ENCODE measurements around the gene PRKCH. TPM values are rescaled to one million over a fixed set of nuclear protein-coding genes. Genes with fewer than 3 reads are reported as not detected.

Gene PRKCH
- total and polyA plus RNA-seq, 10 of the 15 experiments (the other 5 are each of a cell fraction or from before 2014, with no cell fraction given) = 10.7 to 140 (median 33.2) TPM

DNA sequence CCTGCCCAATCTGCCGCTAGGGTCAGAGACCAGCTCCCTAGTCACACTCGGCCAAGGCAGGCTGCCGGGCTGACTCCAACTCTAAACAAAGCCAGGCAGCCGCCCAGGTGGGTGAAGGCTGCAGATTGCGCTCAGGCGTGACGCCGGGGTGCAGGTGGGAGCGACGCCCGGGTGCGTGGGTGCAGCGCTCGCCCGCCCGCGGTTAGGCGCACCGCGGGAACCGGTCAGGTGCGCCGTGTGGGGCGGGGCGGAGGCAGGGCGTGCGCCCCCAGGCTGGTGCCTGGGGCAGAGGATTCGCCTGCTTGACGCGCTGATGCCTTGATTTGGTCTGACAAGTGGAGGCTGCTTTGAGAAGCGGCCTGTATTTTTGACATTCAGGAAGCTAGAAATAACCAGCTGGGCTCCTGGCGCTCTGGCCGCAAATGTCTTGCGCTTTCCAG, 247.2 kb downstream of the PRKCH start (continued):
- TF ChIP-seq IKZF2 (IDR thresholded peaks at IDR 0.05) (no peak), MTA2 (IDR thresholded peaks at IDR 0.05; ENCODE audit: low read depth) (no peak), ATF7 (IDR thresholded peaks at IDR 0.05; ENCODE audit: low read depth) (no peak), ZZZ3 (IDR thresholded peaks at IDR 0.05; ENCODE audit: control insufficient read depth, insufficient read length, low read depth) (no peak), TARDBP (IDR thresholded peaks at IDR 0.05; ENCODE audit: borderline replicate concordance) (no peak), ESRRA (IDR thresholded peaks at IDR 0.05; ENCODE audit: low read length) (no peak), EP300 (IDR thresholded peaks at IDR 0.05; ENCODE audit: borderline replicate concordance in 1 of 2, control insufficient read depth in 1 of 2, low read depth in 2 of 2, low read length in 2 of 2) (no peak), MEF2A (IDR thresholded peaks at IDR 0.05; ENCODE audit: insufficient read depth, low read depth, low read length) (0 out of 2 replicates have a peak, but pooled peaks have one; percentile 15), ELK1 (IDR thresholded peaks at IDR 0.05; ENCODE audit: low read depth, low read length) (no peak), CBX3 (IDR thresholded peaks at IDR 0.05; ENCODE audit: borderline replicate concordance, low read depth) (no peak)
- TF ChIP-seq, protein P1, sequence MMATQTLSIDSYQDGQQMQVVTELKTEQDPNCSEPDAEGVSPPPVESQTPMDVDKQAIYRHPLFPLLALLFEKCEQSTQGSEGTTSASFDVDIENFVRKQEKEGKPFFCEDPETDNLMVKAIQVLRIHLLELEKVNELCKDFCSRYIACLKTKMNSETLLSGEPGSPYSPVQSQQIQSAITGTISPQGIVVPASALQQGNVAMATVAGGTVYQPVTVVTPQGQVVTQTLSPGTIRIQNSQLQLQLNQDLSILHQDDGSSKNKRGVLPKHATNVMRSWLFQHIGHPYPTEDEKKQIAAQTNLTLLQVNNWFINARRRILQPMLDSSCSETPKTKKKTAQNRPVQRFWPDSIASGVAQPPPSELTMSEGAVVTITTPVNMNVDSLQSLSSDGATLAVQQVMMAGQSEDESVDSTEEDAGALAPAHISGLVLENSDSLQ (IDR thresholded peaks at IDR 0.05) = no peak
- TF ChIP-seq, protein P2, sequence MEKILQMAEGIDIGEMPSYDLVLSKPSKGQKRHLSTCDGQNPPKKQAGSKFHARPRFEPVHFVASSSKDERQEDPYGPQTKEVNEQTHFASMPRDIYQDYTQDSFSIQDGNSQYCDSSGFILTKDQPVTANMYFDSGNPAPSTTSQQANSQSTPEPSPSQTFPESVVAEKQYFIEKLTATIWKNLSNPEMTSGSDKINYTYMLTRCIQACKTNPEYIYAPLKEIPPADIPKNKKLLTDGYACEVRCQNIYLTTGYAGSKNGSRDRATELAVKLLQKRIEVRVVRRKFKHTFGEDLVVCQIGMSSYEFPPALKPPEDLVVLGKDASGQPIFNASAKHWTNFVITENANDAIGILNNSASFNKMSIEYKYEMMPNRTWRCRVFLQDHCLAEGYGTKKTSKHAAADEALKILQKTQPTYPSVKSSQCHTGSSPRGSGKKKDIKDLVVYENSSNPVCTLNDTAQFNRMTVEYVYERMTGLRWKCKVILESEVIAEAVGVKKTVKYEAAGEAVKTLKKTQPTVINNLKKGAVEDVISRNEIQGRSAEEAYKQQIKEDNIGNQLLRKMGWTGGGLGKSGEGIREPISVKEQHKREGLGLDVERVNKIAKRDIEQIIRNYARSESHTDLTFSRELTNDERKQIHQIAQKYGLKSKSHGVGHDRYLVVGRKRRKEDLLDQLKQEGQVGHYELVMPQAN (conservative IDR thresholded peaks at IDR 0.05) = peak; percentile 58

Data from GM12878 (cell line).